ENCODE measurements around the gene ABCA4.

The ABCA4 gene

GRCh38 chr1:93988634-93989350, 132.2 kb downstream of the ABCA4 start:
- Mint-ChIP-seq H3K27ac (no peak overlapping the region), H3K4me1 (no peaks in the 10 kb centered on the region), H3K27me3 (peaks cover 10% of the 10 kb centered on the region)

GRCh38 chr1:93981274-93981667, 139.7 kb downstream of the ABCA4 start:
- Mint-ChIP-seq H3K4me3 (no peak overlapping the region), H3K27ac (no peak overlapping the region), H3K27me3 (peaks cover 2% of the 10 kb centered on the region), H3K4me1 (no peaks in the 10 kb centered on the region), H3K9me3 (no peaks in the 10 kb centered on the region), H3K36me3 (no peaks in the 10 kb centered on the region)

More at GRCh38 chr1:93988634-93989350, 132.2 kb downstream of the ABCA4 start:
- Mint-ChIP-seq H3K4me3 (no peak overlapping the region), H3K9me3 (no peaks in the 10 kb centered on the region), H3K36me3 (no peaks in the 10 kb centered on the region)

GRCh38 chr1:93980320-93981273, 140.4 kb downstream of the ABCA4 start:
- H3K4me1 Mint-ChIP-seq: no peaks in the 10 kb centered on the region
- peaks cover 2% of the 10 kb centered on the region for H3K27me3 Mint-ChIP-seq
- H3K9me3 Mint-ChIP-seq: no peaks in the 10 kb centered on the region
- no peaks in the 10 kb centered on the region for H3K36me3 Mint-ChIP-seq
- H3K27ac Mint-ChIP-seq: no peak overlapping the region
- no peak overlapping the region for H3K4me3 Mint-ChIP-seq

- Mint-ChIP-seq H3K27me3 (peaks cover 2% of the 10 kb centered on the region), H3K36me3 (no peaks in the 10 kb centered on the region), H3K9me3 (no peaks in the 10 kb centered on the region), H3K27ac (no peak overlapping the region), H3K4me1 (no peaks in the 10 kb centered on the region), H3K4me3 (no peak overlapping the region)
Observed at GRCh38 chr1:93979718-93980319, 141.1 kb downstream of the ABCA4 start.

- H3K4me3 Mint-ChIP-seq: no peak overlapping the region
Observed at GRCh38 chr1:93979040-93979717, 141.8 kb downstream of the ABCA4 start.

GRCh38 chr1:93977598-93977945, 143.4 kb downstream of the ABCA4 start:
- H3K9me3 Mint-ChIP-seq: no peaks in the 10 kb centered on the region
- no peak overlapping the region for H3K4me3 Mint-ChIP-seq
- no peak overlapping the region for H3K27ac Mint-ChIP-seq
- H3K4me1 Mint-ChIP-seq: no peaks in the 10 kb centered on the region
- no peaks in the 10 kb centered on the region for H3K27me3 Mint-ChIP-seq
- H3K36me3 Mint-ChIP-seq: no peaks in the 10 kb centered on the region

More at GRCh38 chr1:93979040-93979717, 141.8 kb downstream of the ABCA4 start:
- no peak overlapping the region for H3K27ac Mint-ChIP-seq
- no peaks in the 10 kb centered on the region for H3K9me3 Mint-ChIP-seq
- H3K36me3 Mint-ChIP-seq: no peaks in the 10 kb centered on the region
- H3K27me3 Mint-ChIP-seq: peaks cover 2% of the 10 kb centered on the region
- no peaks in the 10 kb centered on the region for H3K4me1 Mint-ChIP-seq

GRCh38 chr1:93976711-93977597, 144.0 kb downstream of the ABCA4 start:
- no peak overlapping the region for H3K27ac Mint-ChIP-seq
- H3K9me3 Mint-ChIP-seq: no peaks in the 10 kb centered on the region
- no peaks in the 10 kb centered on the region for H3K36me3 Mint-ChIP-seq
- H3K4me1 Mint-ChIP-seq: no peaks in the 10 kb centered on the region
- no peak overlapping the region for H3K4me3 Mint-ChIP-seq
- no peaks in the 10 kb centered on the region for H3K27me3 Mint-ChIP-seq

GRCh38 chr1:93976291-93976690, 144.7 kb downstream of the ABCA4 start:
- no peak overlapping the region for H3K27ac Mint-ChIP-seq
- no peaks in the 10 kb centered on the region for H3K4me1 Mint-ChIP-seq
- no peak overlapping the region for H3K4me3 Mint-ChIP-seq
- H3K9me3 Mint-ChIP-seq: no peaks in the 10 kb centered on the region
- H3K27me3 Mint-ChIP-seq: no peaks in the 10 kb centered on the region
- H3K36me3 Mint-ChIP-seq: no peaks in the 10 kb centered on the region

- H3K4me3 Mint-ChIP-seq: no peak overlapping the region
- H3K27me3 Mint-ChIP-seq: no peaks in the 10 kb centered on the region
- H3K36me3 Mint-ChIP-seq: no peaks in the 10 kb centered on the region
- no peaks in the 10 kb centered on the region for H3K4me1 Mint-ChIP-seq
- H3K27ac Mint-ChIP-seq: no peak overlapping the region
- H3K9me3 Mint-ChIP-seq: no peaks in the 10 kb centered on the region
Observed at GRCh38 chr1:93972341-93972740, 148.6 kb downstream of the ABCA4 start.

GRCh38 chr1:93969887-93970286, 151.1 kb downstream of the ABCA4 start:
- no peak overlapping the region for H3K4me3 Mint-ChIP-seq

GRCh38 chr1:93969371-93969770, 151.6 kb downstream of the ABCA4 start:
- no peak overlapping the region for H3K27ac Mint-ChIP-seq
- no peaks in the 10 kb centered on the region for H3K9me3 Mint-ChIP-seq
- no peaks in the 10 kb centered on the region for H3K27me3 Mint-ChIP-seq
- H3K4me3 Mint-ChIP-seq: no peak overlapping the region
- no peaks in the 10 kb centered on the region for H3K36me3 Mint-ChIP-seq
- H3K4me1 Mint-ChIP-seq: no peaks in the 10 kb centered on the region

More at GRCh38 chr1:93969887-93970286, 151.1 kb downstream of the ABCA4 start:
- Mint-ChIP-seq H3K27ac (no peak overlapping the region), H3K4me1 (no peaks in the 10 kb centered on the region), H3K36me3 (no peaks in the 10 kb centered on the region), H3K27me3 (no peaks in the 10 kb centered on the region), H3K9me3 (no peaks in the 10 kb centered on the region)

GRCh38 chr1:93967306-93967705, 153.6 kb downstream of the ABCA4 start:
- no peaks in the 10 kb centered on the region for H3K9me3 Mint-ChIP-seq
- H3K36me3 Mint-ChIP-seq: no peaks in the 10 kb centered on the region
- no peaks in the 10 kb centered on the region for H3K27me3 Mint-ChIP-seq
- no peaks in the 10 kb centered on the region for H3K4me1 Mint-ChIP-seq
- H3K27ac Mint-ChIP-seq: no peak overlapping the region
- no peak overlapping the region for H3K4me3 Mint-ChIP-seq

- Mint-ChIP-seq H3K27ac (no peak overlapping the region), H3K27me3 (no peaks in the 10 kb centered on the region), H3K4me3 (no peak overlapping the region), H3K9me3 (no peaks in the 10 kb centered on the region), H3K36me3 (no peaks in the 10 kb centered on the region), H3K4me1 (no peaks in the 10 kb centered on the region)
Observed at GRCh38 chr1:93965888-93966287, 155.1 kb downstream of the ABCA4 start.

- Mint-ChIP-seq H3K9me3 (no peaks in the 10 kb centered on the region), H3K4me3 (no peak overlapping the region), H3K36me3 (no peaks in the 10 kb centered on the region), H3K4me1 (no peaks in the 10 kb centered on the region), H3K27me3 (no peaks in the 10 kb centered on the region), H3K27ac (no peak overlapping the region)
Observed at GRCh38 chr1:93965256-93965655, 155.7 kb downstream of the ABCA4 start.

Measured in activated naive CD4-positive, alpha-beta T cell treated with anti-CD3 and anti-CD28 coated beads, Interleukin-2, amount 50 U/mL, for 24 hours (primary cell).